DMS153 (cell line): ENCODE measurements around the gene SGO2.
"Not testable (repeated sequence)": the region's sequence is repeated elsewhere in the genome, so short reads cannot be mapped to it uniquely, and the experiment has no call there.

Experiments
- DNase-seq: peaks from one replicate; lab custom pipeline; 2025; lab: John Stamatoyannopoulos, UW

SGO2 gene

DNA sequence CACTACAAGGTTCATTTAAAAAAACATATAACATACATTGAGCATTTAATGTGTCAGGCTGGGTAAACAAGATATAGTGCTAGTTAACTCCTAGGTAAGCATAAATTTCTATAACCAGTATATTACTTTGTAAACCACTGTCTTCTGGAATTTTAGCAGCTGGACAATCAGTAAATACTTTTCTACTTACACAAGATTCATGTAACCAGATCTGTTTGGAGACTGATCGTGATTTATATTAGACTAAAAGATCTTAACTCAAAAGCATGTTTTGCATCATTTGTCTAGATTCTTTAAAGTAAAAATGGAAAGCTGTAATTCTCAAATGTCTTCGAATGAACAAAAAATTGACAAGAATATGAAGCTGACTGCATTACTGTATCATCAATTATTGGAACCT, 941 bp upstream of the SGO2 start:
- no peak for DNase-seq

- DNase-seq = no peak
These were observed 491 bp upstream of the SGO2 start for GRCh38 chr2:200525551-200525881.

DNA sequence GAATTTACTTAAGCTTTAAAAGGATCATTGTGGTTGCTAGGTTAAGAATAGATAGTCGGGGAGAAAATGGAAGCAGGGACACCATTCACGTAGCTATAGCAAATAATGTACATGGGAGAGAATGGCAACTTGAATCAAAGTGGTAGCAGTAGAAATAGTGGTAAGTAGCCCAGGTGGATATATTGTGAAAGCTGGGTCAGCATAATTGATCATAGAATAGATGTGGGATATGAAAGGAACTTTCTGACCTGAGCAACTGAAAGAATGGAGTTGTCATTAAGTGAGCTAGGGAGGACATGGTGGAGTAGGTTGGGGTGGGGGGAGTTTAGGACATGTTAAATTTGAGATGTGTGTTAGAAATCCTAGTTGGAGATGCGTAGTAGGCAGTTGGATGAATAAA, 2.2 kb downstream of the SGO2 start:
- DNase-seq = no peak

DNA sequence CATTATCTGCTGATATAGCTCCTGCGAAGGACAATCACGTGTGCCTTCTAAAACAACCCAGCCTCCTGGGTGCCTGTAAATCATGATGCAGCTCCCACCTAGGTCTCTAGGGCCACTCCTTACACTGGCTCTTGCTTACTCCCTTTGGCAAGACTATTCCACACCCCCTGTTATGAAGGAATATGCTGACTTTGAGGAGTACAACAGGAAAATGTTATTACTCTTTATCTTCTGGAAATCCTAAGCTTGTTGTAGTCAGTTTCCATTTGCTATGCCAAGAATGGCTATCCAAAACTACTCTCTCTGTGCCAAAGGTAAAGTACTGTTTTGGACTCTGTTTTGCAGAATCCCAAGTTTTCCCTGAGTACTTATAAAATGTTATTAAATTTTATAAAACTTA, 7.7 kb downstream of the SGO2 start:
- no peak for DNase-seq

GRCh38 chr2:200534572-200534971, 8.6 kb downstream of the SGO2 start:
- DNase-seq = no peak

DNA sequence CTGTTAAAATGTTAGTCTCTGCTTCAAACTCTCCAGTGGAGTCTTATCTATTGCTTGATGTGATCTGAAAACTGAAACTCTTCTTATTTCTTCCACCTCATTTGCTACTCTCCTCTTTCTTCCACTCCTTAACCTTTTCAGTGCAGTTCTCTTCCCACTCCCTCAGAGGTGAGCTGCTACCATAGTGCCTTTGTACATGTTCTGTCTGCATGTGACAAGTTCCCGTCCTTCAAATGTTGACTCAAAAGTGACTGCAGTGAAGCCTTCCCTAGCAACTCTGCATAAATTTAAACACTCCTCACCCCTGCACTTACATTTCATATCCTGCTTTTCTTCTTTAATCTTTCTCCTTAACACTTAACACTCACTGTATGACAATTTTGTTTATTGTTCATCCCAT, 12.1 kb downstream of the SGO2 start:
- no peak for DNase-seq

GRCh38 chr2:200540793-200541192, 14.8 kb downstream of the SGO2 start:
- no peak for DNase-seq

DNA sequence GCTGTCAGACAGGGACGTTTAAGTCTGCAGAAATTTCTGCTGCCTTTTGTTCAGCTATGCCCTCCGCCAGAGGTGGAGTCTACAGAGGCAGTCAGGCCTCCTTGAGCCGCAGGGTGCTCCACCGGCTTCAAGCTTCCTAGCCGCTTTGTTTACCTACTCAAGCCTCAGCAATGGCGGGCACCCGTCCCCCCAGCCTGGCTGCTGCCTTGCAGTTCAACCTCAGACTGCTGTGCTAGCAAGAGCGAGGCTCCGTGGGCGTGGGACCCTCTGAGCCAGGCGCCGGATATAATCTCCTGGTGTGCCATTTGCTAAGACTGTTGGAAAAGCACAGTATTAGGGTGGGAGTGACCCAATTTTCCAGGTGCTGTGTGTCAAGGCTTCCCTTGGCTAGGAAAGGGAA, 40.6 kb downstream of the SGO2 start:
- not testable (repeated sequence) for DNase-seq

- no peak for DNase-seq
These were observed 41.9 kb downstream of the SGO2 start for GRCh38 chr2:200567932-200568331.

DNA sequence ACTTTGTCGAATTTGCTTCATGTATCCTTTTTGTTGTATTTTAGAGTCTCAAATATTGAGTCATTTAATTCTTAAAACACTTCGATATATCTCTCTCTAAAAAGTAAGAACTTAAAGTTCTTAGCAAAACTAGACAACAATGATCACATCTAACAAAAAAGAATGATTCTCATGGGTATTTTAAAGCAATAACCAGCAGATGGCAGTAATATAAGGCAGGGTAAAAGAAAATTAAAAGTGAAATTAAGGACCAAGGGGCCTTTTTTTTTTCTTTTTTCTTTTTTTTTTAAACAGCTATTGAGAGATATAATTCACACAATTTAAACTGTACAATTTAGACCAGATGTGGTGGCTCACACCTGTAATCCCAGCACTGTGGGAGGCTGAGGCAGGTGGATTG, 50.0 kb downstream of the SGO2 start:
- DNase-seq = no peak

- DNase-seq = no peak
These were observed 51.0 kb downstream of the SGO2 start for GRCh38 chr2:200577027-200577426.

- DNase-seq = no peak
These were observed 52.8 kb downstream of the SGO2 start for GRCh38 chr2:200578778-200579177.

- no peak for DNase-seq
These were observed 58.6 kb downstream of the SGO2 start for GRCh38 chr2:200584639-200585038.

DNA sequence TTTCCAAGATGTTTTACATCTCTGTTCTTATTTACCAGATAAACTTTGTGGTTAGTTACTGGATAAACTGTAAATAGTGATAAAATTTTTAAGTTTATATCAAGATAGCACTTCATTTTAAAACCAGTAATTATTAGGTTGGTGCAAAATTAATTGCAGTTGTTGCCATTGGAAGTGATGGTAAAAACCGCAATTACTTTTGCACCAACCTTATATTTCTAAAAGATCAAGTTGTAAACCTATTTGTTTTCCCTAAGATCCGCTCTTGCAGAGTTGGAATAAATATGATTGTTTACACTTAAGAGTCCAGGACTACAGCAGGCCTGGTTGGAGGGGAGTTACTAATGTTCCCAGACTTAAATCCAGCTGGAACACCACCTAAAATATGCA, 59.3 kb downstream of the SGO2 start:
- no peak for DNase-seq

DNA sequence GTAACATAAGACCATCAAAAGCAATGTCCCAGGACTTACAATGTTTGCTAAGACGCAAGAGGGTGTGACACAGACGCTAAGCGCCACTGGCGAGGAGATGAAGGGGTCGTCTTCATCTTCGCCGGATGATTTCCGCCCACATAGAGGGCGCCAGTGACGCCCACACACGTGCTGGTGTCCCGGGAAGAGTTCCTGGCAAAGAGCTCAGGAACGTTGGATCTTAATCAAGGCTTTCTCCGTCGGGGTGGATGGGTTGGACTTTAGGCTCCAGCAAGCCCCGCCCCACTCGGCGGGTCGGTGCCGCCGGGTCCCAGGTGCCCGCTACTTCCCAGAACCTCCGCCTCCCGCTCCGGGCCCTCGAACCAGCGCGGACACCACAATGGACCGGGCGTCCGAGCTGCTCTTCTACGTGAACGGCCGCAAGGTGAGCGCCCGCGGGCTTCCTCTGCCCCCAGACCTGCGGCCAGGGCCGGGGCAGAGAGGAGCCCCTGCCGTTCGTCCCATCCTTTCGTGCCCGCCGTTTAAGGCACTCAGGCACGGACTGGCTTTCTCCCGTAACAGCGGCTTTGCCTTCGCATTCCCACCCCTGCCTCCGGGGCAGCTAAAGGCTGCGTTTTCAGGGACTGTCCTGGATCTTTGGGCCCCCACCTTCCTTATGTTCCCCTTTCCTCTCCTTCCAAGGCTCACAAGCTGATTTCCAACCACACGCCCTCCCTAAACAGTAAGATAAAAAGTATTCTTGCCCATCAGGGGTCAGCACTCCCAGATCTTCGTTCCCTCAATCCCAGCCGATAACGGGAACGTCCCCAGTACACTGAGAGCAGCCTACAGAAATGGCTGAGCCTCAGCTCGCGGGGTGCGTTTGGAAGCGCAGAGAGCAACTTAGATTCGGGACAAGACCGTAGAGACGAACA, 60.0 kb downstream of the SGO2 start, which contains the start of gene AOX1:
Gene AOX1, plus strand, starts transcription at position 285 of the 914 bp plus-strand sequence. Its CDS starts 95 bp downstream, at position 380.
- DNase-seq = no peak

- DNase-seq = no peak
These were observed 60.6 kb downstream of the SGO2 start for GRCh38 chr2:200586644-200586975.

GRCh38 chr2:200587007-200587616, 61.1 kb downstream of the SGO2 start:
- DNase-seq = no peak

DNA sequence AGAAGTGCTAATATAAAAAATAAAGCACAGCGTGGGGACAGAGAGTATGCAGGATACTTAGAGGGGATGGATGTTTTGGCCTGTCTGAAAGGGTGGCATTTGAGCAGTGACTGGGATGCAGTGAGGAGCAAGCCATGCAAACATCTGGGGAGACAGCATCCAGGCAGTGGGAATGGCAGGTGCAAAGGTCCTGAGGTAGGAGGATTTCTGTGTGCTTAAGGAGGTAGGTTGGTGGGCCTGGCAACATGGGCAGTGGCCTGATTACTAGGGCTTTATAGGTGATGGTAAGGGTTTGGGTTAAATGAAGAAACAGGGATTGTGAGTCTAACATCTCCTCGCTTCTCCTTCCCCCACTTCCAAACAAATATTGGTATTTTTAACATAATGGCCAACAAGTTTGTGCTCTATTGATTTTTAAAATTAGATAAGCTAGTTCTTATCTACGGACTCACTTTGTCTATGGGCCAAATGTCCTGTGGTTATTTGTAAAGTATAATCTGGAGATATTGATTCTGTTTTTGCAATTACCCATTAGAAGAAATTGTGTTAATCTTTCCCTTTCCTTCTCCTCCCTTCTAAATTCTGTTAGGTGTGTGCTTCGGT, 62.2 kb downstream of the SGO2 start:
- no peak for DNase-seq

- no peak for DNase-seq
These were observed 64.1 kb downstream of the SGO2 start for GRCh38 chr2:200590090-200590489.

DNA sequence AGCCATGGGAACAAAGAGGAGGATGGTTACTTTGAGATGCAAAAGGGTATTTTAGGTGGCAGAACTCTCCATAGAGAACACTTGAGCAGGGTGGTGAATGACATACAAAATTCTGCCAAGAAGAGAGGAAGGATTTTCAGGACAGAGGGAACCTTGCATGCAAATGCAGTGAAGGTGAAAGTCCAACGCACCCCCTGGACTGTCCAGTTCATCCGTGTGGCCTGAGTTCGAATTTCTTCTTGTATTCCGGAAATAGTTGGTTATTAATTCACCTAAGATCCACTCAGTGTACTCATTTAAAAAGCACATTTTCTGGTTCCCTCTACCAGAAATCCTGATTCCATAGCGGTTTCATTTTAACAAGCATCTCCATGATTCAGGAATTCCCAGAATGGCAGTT, 65.3 kb downstream of the SGO2 start:
- DNase-seq = no peak

- DNase-seq = no peak
These were observed 66.5 kb downstream of the SGO2 start for GRCh38 chr2:200592406-200593075.

DNA sequence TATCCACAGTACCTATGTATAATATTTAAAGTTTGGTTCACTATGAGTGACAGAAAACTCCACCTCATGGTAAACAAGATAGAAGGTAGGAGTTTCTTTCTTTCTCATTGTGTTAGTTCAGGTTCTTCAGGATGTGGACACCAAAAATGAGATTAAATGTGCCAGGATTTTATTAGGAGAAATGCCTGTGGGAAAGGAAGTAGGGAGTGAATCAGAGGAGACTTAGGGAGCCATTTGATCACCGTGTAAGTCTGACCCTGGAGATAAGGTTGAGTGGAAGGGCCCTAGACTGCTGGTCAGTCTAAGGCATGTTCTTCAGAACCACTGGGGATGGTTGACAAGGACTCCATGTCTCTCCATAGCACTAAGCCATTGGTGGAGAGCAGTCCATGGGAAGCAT, 67.9 kb downstream of the SGO2 start:
- no peak for DNase-seq

- no peak for DNase-seq
These were observed 69.9 kb downstream of the SGO2 start for GRCh38 chr2:200595913-200596312.
